Muscle layer of colon (tissue), 2 donors: ENCODE results near the gene ATOH8.

ENCODE experiments used
- H3K27ac ChIP-seq: one replicate; pipeline ENCODE4 v1.7.0; 2013; ENCODE audit warnings: low read depth, mild to moderate bottlenecking, low read length, moderate library complexity
- H3K27me3 ChIP-seq, 2 donors: one replicate each; pipeline ENCODE4 v1.7.0; 2013; ENCODE audit warnings: low read length in 2 of 2, mild to moderate bottlenecking in 2 of 2; ENCODE audit not compliant: insufficient read depth in 2 of 2, control insufficient read depth in 1 of 2
- H3K36me3 ChIP-seq: one replicate; pipeline ENCODE4 v1.7.0; 2013; ENCODE audit warnings: mild to moderate bottlenecking, low read length; ENCODE audit not compliant: insufficient read depth
- H3K4me1 ChIP-seq: one replicate; pipeline ENCODE4 v1.7.0; 2013; ENCODE audit warnings: mild to moderate bottlenecking, low read length; ENCODE audit not compliant: insufficient read depth
- H3K4me3 ChIP-seq, 2 donors: one replicate each; pipeline ENCODE4 v1.7.0; 2013; ENCODE audit warnings: low read length in 2 of 2, low read depth in 1 of 2, mild to moderate bottlenecking in 1 of 2, moderate library complexity in 1 of 2
- H3K9ac ChIP-seq: one replicate; pipeline ENCODE4 v1.7.0; 2013; ENCODE audit warnings: low read length
- H3K9me3 ChIP-seq: one replicate; pipeline ENCODE4 v1.7.0; 2013; ENCODE audit warnings: mild to moderate bottlenecking, low read length
- donor health status: abdominal sarcoma.
- donor health status: Adenocarcinoma of cecum.

ATOH8 gene

DNA sequence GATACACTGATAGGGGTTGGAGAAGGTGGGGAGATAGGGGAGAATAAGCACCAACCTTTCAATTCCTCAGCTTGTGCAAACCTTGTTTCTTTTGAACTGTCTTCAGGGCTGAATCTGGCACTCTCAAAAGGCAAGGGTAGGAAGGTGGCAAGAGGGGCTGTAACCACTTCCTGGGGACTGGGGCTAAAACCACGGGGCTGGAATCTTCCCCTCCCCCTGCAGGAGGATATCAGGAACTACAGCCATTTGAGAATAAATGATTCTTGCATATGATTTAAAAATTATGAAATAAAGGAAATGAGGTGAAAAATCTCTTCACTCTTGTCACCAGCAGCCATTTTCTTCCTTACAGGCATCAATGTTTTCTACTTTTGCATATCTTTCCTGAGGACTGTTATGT lies 50.8 kb downstream of the ATOH8 start:
- Histone ChIP-seq H3K9ac (no peak overlapping the region), H3K27me3 (no peaks in the 10 kb centered on the region), H3K27ac (no peak overlapping the region), H3K4me3 (no peak overlapping the region), H3K9me3 (no peaks in the 10 kb centered on the region), H3K36me3 (no peaks in the 10 kb centered on the region), H3K4me1 (no peaks in the 10 kb centered on the region)

DNA sequence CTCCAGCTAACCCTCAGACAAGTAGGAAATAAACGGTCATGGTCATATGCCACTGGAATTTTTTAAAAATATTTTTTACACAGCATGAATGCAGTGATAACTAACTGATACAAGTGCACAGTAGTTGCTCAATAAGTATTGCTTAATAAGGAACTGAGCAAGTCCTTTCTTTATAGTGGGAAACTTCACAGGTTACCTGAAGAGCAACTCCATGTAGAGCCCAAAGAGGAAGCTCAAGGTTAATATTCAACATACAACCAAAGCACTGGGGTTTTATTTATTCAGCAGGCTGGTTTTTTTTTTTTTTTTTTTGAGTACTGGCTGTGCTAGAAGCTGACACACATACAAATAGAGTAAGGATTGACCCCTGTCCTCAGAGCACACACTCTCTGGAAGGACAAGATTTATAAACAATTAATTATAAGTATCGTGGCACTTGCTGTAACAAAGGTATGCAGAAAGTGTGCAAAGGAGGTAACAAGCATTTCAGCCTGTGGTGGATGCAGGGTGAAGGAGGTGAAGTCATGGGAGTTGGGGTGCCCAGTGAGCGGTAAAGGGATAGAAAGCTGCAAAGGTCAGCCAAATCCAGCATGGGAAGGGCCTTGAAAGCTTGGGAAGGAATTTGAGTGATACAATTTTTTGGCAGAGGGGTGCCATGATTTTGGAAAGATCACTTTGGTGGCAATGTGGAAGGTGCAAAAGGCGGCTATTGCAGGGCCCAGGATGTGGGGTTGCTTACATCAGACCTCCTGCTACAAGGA lies 52.7 kb downstream of the ATOH8 start:
- Histone ChIP-seq H3K4me3 (no peak overlapping the region), H3K9me3 (no peaks in the 10 kb centered on the region), H3K36me3 (no peaks in the 10 kb centered on the region), H3K4me1 (peaks cover 6% of the 10 kb centered on the region), H3K9ac (no peak overlapping the region), H3K27ac (no peak overlapping the region), H3K27me3 (no peaks in the 10 kb centered on the region)

DNA sequence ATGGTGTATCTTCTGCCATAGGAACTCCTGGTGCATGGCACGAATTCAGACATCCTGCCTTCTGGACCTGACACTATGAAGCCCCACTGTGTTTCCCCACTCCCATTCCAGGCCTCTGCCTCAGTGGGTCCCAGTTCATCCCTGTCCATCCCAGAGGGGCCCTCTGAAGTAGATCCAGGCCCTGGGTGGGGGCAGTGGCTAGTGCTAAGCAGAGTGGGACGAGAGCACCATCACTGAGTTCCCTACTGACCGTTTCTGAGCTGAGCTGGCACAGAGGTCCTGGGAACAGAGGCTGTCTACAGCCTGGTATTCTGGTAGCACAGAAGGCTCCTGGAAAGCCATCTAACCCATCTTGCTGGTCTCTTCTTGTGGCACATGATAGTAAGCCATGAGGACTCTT lies 54.0 kb downstream of the ATOH8 start:
- H3K9me3 ChIP-seq, result no peaks in the 10 kb centered on the region
- H3K4me3 ChIP-seq, result no peak overlapping the region
- H3K36me3 ChIP-seq, result no peaks in the 10 kb centered on the region
- peaks cover 10% of the 10 kb centered on the region for H3K4me1 ChIP-seq
- H3K27me3 ChIP-seq, result no peaks in the 10 kb centered on the region
- H3K27ac ChIP-seq, result no peak overlapping the region
- H3K9ac ChIP-seq, result no peak overlapping the region

- Histone ChIP-seq H3K4me3 (no peak overlapping the region), H3K9me3 (no peaks in the 10 kb centered on the region), H3K27ac (no peak overlapping the region), H3K9ac (no peak overlapping the region), H3K4me1 (peaks cover 10% of the 10 kb centered on the region), H3K27me3 (no peaks in the 10 kb centered on the region), H3K36me3 (no peaks in the 10 kb centered on the region)
These were observed 56.8 kb downstream of the ATOH8 start for GRCh38 chr2:85810371-85811179.

GRCh38 chr2:85811180-85812093 lies 57.6 kb downstream of the ATOH8 start:
- H3K9ac ChIP-seq, result no peak overlapping the region
- H3K4me3 ChIP-seq, result no peak overlapping the region
- no peak overlapping the region for H3K27ac ChIP-seq
- no peaks in the 10 kb centered on the region for H3K36me3 ChIP-seq
- H3K4me1 ChIP-seq, result peaks cover 10% of the 10 kb centered on the region
- no peaks in the 10 kb centered on the region for H3K9me3 ChIP-seq
- H3K27me3 ChIP-seq, result no peaks in the 10 kb centered on the region

- Histone ChIP-seq H3K36me3 (no peaks in the 10 kb centered on the region), H3K4me3 (no peak overlapping the region), H3K27ac (no peak overlapping the region), H3K4me1 (peaks cover 10% of the 10 kb centered on the region), H3K9me3 (no peaks in the 10 kb centered on the region), H3K27me3 (no peaks in the 10 kb centered on the region), H3K9ac (no peak overlapping the region)
These were observed 58.4 kb downstream of the ATOH8 start for GRCh38 chr2:85812094-85812735.

GRCh38 chr2:85813211-85813981 lies 59.6 kb downstream of the ATOH8 start:
- Histone ChIP-seq H3K36me3 (no peaks in the 10 kb centered on the region), H3K4me3 (no peak overlapping the region), H3K9ac (no peak overlapping the region), H3K4me1 (peaks cover 10% of the 10 kb centered on the region), H3K27ac (no peak overlapping the region), H3K9me3 (no peaks in the 10 kb centered on the region), H3K27me3 (no peaks in the 10 kb centered on the region)

- H3K4me3 ChIP-seq, result no peak overlapping the region
- no peak overlapping the region for H3K27ac ChIP-seq
- H3K9me3 ChIP-seq, result no peaks in the 10 kb centered on the region
- H3K36me3 ChIP-seq, result no peaks in the 10 kb centered on the region
- no peak overlapping the region for H3K9ac ChIP-seq
- no peaks in the 10 kb centered on the region for H3K27me3 ChIP-seq
- peaks cover 10% of the 10 kb centered on the region for H3K4me1 ChIP-seq
These were observed 60.4 kb downstream of the ATOH8 start for GRCh38 chr2:85813982-85814801.

DNA sequence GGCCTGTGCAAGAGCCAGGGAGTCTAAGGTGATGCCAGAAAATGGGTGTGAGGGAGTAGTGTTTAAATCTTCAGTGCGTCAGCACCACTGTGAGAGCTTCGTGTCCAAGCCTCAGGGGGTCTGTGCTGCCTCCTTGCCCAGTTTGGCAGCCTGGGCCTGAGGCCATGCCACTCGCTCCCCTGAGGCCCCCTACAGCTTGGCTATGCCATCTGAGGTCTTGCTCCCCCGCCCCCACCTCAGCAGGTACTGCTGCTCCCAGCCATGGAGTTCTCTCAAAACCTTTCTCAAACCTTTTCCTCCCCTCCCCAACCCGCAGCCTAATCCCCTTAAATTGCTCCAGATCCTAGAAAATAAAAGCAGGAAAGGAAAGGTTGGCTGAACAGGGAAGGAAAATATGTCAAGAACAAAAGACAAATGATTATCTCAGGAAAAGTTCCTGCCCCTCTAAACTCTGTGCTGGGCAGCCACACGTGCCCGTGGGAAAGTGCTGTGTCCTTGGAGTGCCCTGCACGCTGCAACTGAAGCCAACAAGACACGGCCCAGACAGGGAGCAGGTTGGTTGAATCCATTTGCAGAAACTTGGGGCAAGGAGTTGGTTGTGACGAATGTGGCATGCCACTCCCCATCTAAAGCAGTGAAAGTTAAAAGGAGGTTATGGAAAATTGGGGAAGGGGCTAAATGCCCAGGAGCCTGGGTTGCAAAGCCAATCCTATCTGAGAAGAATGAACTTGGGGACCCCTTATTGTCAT lies 61.2 kb downstream of the ATOH8 start:
- Histone ChIP-seq H3K36me3 (no peaks in the 10 kb centered on the region), H3K9ac (no peak overlapping the region), H3K9me3 (no peaks in the 10 kb centered on the region), H3K4me3 (no peak overlapping the region), H3K4me1 (peaks cover 10% of the 10 kb centered on the region), H3K27me3 (no peaks in the 10 kb centered on the region), H3K27ac (no peak overlapping the region)
